ENCODE data around the gene FGG. TPM values are rescaled to one million over a fixed set of nuclear protein-coding genes. Genes with fewer than 3 reads are reported as not detected.

FGG gene
- total RNA-seq, 3 donors from 2014 or later, result 3.3 TPM; not detected in 2

GRCh38 chr4:154566639-154567204 lies 45.7 kb downstream of the FGG start:
- TF ChIP-seq CTCF (IDR thresholded peaks at IDR 0.05) (no peak), POLR2AphosphoS5 (IDR thresholded peaks at IDR 0.05) (no peak), POLR2A (IDR thresholded peaks at IDR 0.05) (no peak)
- no peaks in the 10 kb centered on the region for H3K36me3 ChIP-seq
- DNase-seq (ENCODE audit: low spot score in 2 of 2), result no peak
- intact Hi-C loops (cut with DNase I; ENCODE audit: low total_unique reads), result no loop called here
- H3K27me3 ChIP-seq, result no peaks in the 10 kb centered on the region
- H3K9me3 ChIP-seq, result no peaks in the 10 kb centered on the region
- H3K27ac ChIP-seq, result no peak overlapping the region
- H3K4me1 ChIP-seq, result no peaks in the 10 kb centered on the region
- H3K4me3 ChIP-seq, result no peak overlapping the region

- Histone ChIP-seq H3K36me3 (no peaks in the 10 kb centered on the region), H3K4me1 (no peaks in the 10 kb centered on the region), H3K4me3 (no peak overlapping the region), H3K27me3 (no peaks in the 10 kb centered on the region), H3K9me3 (no peaks in the 10 kb centered on the region), H3K27ac (no peak overlapping the region)
- intact Hi-C loops (cut with DNase I; ENCODE audit: low total_unique reads), result no loop called here
- TF ChIP-seq POLR2A (IDR thresholded peaks at IDR 0.05), result no peak
- TF ChIP-seq CTCF (IDR thresholded peaks at IDR 0.05), result no peak
- TF ChIP-seq POLR2AphosphoS5 (IDR thresholded peaks at IDR 0.05), result no peak
- DNase-seq (ENCODE audit: low spot score in 2 of 2), result no peak
Observed at GRCh38 chr4:154565704-154566103, 46.8 kb downstream of the FGG start.

- no peak for DNase-seq (ENCODE audit: low spot score in 2 of 2)
- Histone ChIP-seq H3K27me3 (no peaks in the 10 kb centered on the region), H3K4me1 (no peaks in the 10 kb centered on the region), H3K27ac (no peak overlapping the region), H3K9me3 (no peaks in the 10 kb centered on the region), H3K36me3 (no peaks in the 10 kb centered on the region), H3K4me3 (no peak overlapping the region)
- TF ChIP-seq POLR2AphosphoS5 (IDR thresholded peaks at IDR 0.05), result no peak
- no peak for TF ChIP-seq CTCF (IDR thresholded peaks at IDR 0.05)
- TF ChIP-seq POLR2A (IDR thresholded peaks at IDR 0.05), result no peak
- intact Hi-C loops (cut with DNase I; ENCODE audit: low total_unique reads), result no loop called here
Observed at GRCh38 chr4:154564311-154564710, 48.1 kb downstream of the FGG start.

- no peaks in the 10 kb centered on the region for H3K27me3 ChIP-seq
- no peaks in the 10 kb centered on the region for H3K4me1 ChIP-seq
- H3K9me3 ChIP-seq, result no peaks in the 10 kb centered on the region
- no peak for DNase-seq (ENCODE audit: low spot score in 2 of 2)
- no peak within 1 kb of the TSS for H3K27ac ChIP-seq
- no peak for TF ChIP-seq POLR2AphosphoS5 (IDR thresholded peaks at IDR 0.05)
- no peak for TF ChIP-seq CTCF (IDR thresholded peaks at IDR 0.05)
- TF ChIP-seq POLR2A (IDR thresholded peaks at IDR 0.05), result no peak
- no peak within 1 kb of the TSS for H3K4me3 ChIP-seq
- H3K36me3 ChIP-seq, result no peaks in the 10 kb centered on the region
- intact Hi-C loops (cut with DNase I; ENCODE audit: low total_unique reads), result no loop called here
Observed at GRCh38 chr4:154562697-154563254, 49.7 kb downstream of the FGG start, which contains the start of gene FGB. Gene FGB (plus strand): TSS chr4:154563011. CDS start chr4:154563019, 8 bp downstream.

GRCh38 chr4:154560824-154561231 lies 51.6 kb downstream of the FGG start:
- no peaks in the 10 kb centered on the region for H3K4me1 ChIP-seq
- intact Hi-C loops (cut with DNase I; ENCODE audit: low total_unique reads), result no loop called here
- no peaks in the 10 kb centered on the region for H3K36me3 ChIP-seq
- no peaks in the 10 kb centered on the region for H3K27me3 ChIP-seq
- no peak for DNase-seq (ENCODE audit: low spot score in 2 of 2)
- no peak overlapping the region for H3K27ac ChIP-seq
- H3K4me3 ChIP-seq, result no peak overlapping the region
- no peaks in the 10 kb centered on the region for H3K9me3 ChIP-seq
- no peak for TF ChIP-seq POLR2A (IDR thresholded peaks at IDR 0.05)
- TF ChIP-seq POLR2AphosphoS5 (IDR thresholded peaks at IDR 0.05), result no peak
- no peak for TF ChIP-seq CTCF (IDR thresholded peaks at IDR 0.05)
